Trophoblast cell (in vitro differentiated cells and primary cell): Measurements from ENCODE around the gene RNASE13.
"Not testable (repeated sequence)": the region's sequence is repeated elsewhere in the genome, so short reads cannot be mapped to it uniquely, and the experiment has no call there.

Experiments used
- DNase-seq, 2 donors: peaks; one replicate each; pipeline ENCODE4 v3.0.0-alpha.2; 2016
- H2AFZ ChIP-seq: 2 replicates; pipeline ENCODE4 v1.6.1; 2013; ENCODE audit warnings: low read length, moderate library complexity, mild to moderate bottlenecking; ENCODE audit not compliant: insufficient read depth, poor library complexity
- H2AK5ac ChIP-seq: 2 replicates; pipeline ENCODE4 v1.6.1; 2013; ENCODE audit warnings: mild to moderate bottlenecking, low read length
- H2BK120ac ChIP-seq: 2 replicates; pipeline ENCODE4 v1.6.1; 2013; ENCODE audit warnings: low read length, mild to moderate bottlenecking, moderate library complexity; ENCODE audit not compliant: insufficient read depth, poor library complexity
- H2BK12ac ChIP-seq: 2 replicates; pipeline ENCODE4 v1.6.1; 2013; ENCODE audit warnings: mild to moderate bottlenecking, low read length, moderate library complexity
- H2BK5ac ChIP-seq: 2 replicates; pipeline ENCODE4 v1.6.1; 2013; ENCODE audit warnings: low read length, low read depth, moderate library complexity, mild to moderate bottlenecking; ENCODE audit not compliant: poor library complexity
- H3K14ac ChIP-seq: 2 replicates; pipeline ENCODE4 v1.6.1; 2013; ENCODE audit warnings: mild to moderate bottlenecking, low read length
- H3K18ac ChIP-seq: 2 replicates; pipeline ENCODE4 v1.6.1; 2013; ENCODE audit warnings: mild to moderate bottlenecking, low read length
- H3K23ac ChIP-seq: 2 replicates; pipeline ENCODE4 v1.6.1; 2013; ENCODE audit warnings: low read length
- H3K27ac ChIP-seq: 2 replicates; pipeline ENCODE4 v1.5.1; 2013; ENCODE audit warnings: low read depth, mild to moderate bottlenecking, inconsistent platforms, low read length, moderate library complexity
- H3K27me3 ChIP-seq: 2 replicates; pipeline ENCODE4 v1.6.1; 2013; ENCODE audit warnings: inconsistent platforms, mild to moderate bottlenecking, low read length, moderate library complexity; ENCODE audit not compliant: insufficient read depth
- H3K36me3 ChIP-seq, 2 experiments: 1 replicate in 1 of 2; 2 replicates in 1 of 2; pipeline ENCODE4 v1.6.1; 2013; ENCODE audit warnings: low read length in 2 of 2, mild to moderate bottlenecking in 2 of 2, moderate library complexity in 1 of 2; ENCODE audit not compliant: insufficient read depth in 2 of 2, control insufficient read depth in 1 of 2
- H3K4ac ChIP-seq: 2 replicates; pipeline ENCODE4 v1.6.1; 2013; ENCODE audit warnings: low read depth, mild to moderate bottlenecking, low read length, moderate library complexity
- H3K4me1 ChIP-seq, 2 experiments: 1 replicate in 1 of 2; 2 replicates in 1 of 2; pipeline ENCODE4 v1.6.1; 2013; ENCODE audit warnings: low read length in 2 of 2, mild to moderate bottlenecking in 2 of 2, moderate library complexity in 1 of 2; ENCODE audit not compliant: insufficient read depth in 2 of 2, control insufficient read depth in 1 of 2
- H3K4me2 ChIP-seq: 2 replicates; pipeline ENCODE4 v1.6.1; 2013; ENCODE audit warnings: inconsistent platforms, mild to moderate bottlenecking, low read length, moderate library complexity
- H3K4me3 ChIP-seq: 2 replicates; pipeline ENCODE4 v1.5.1; 2013; ENCODE audit warnings: mild to moderate bottlenecking, low read depth, low read length, inconsistent platforms
- H3K79me1 ChIP-seq: one replicate; pipeline ENCODE4 v1.6.1; 2013; ENCODE audit warnings: low read length
- H3K79me2 ChIP-seq: 2 replicates; pipeline ENCODE4 v1.6.1; 2013; ENCODE audit warnings: low read length, mild to moderate bottlenecking; ENCODE audit not compliant: control insufficient read depth, insufficient read depth, poor library complexity
- H3K9ac ChIP-seq: 2 replicates; pipeline ENCODE4 v1.6.1; 2013; ENCODE audit warnings: mild to moderate bottlenecking, low read length
- H3K9me3 ChIP-seq: 2 replicates; pipeline ENCODE4 v1.6.1; 2013; ENCODE audit warnings: low read depth, mild to moderate bottlenecking, control low read depth, inconsistent platforms, low read length; ENCODE audit not compliant: insufficient read depth
- H4K12ac ChIP-seq: 2 replicates; pipeline ENCODE4 v1.6.1; 2013; ENCODE audit warnings: low read depth, mild to moderate bottlenecking, low read length, moderate library complexity
- H4K8ac ChIP-seq: 2 replicates; pipeline ENCODE4 v1.6.1; 2013; ENCODE audit warnings: low read depth, mild to moderate bottlenecking, low read length, moderate library complexity
- H4K91ac ChIP-seq: one replicate; pipeline ENCODE4 v1.6.1; 2013; ENCODE audit warnings: low read depth, mild to moderate bottlenecking, low read length, moderate library complexity
- WGBS: extraction: QIAGEN DNeasy Blood & Tissue Kit; methylation state at CpG from one replicate; pipeline ENCODE4 v1.1.7; 2013; ENCODE audit warnings: missing lambda C conversion rate; ENCODE audit not compliant: insufficient read length, insufficient coverage; ENCODE audit errors: extremely low coverage; 5-methylcytosine and 5-hydroxymethylcytosine counted together

The RNASE13 gene

GRCh38 chr14:20986811-20987210 lies 47.8 kb downstream of the RNASE13 start:
- Histone ChIP-seq H3K18ac (no peak overlapping the region), H3K27me3 (no peaks in the 10 kb centered on the region), H3K9ac (no peak overlapping the region), H3K36me3 (no peaks in the 10 kb centered on the region), H4K8ac (no peak overlapping the region), H3K79me1 (peaks cover 3% of the 10 kb centered on the region), H3K23ac (no peak overlapping the region), H2AFZ (no peak overlapping the region), H3K79me2 (peaks cover 1% of the 10 kb centered on the region), H2BK12ac (no peak overlapping the region), H2BK120ac (no peak overlapping the region), H4K12ac (no peak overlapping the region), H2AK5ac (no peak overlapping the region), H4K91ac (no peak overlapping the region), H3K4me1 (peaks cover 8 to 14% of the 10 kb centered on the region in 2 experiments), H3K14ac (no peak overlapping the region), H3K4ac (no peak overlapping the region), H3K9me3 (no peaks in the 10 kb centered on the region), H3K27ac (no peak overlapping the region), H3K4me2 (no peak overlapping the region), H3K4me3 (no peak overlapping the region), H2BK5ac (no peak overlapping the region)
- WGBS = no CpG with 5 or more reads among the region's 2 CpGs
- peak; percentile 49 to 85 for DNase-seq

GRCh38 chr14:20985650-20986049 lies 49.0 kb downstream of the RNASE13 start:
- H3K18ac ChIP-seq, H4K91ac ChIP-seq, H3K4me2 ChIP-seq, H2BK120ac ChIP-seq, H4K8ac ChIP-seq, H4K12ac ChIP-seq, DNase-seq, H3K27me3 ChIP-seq, H3K14ac ChIP-seq, H3K79me2 ChIP-seq, H3K9me3 ChIP-seq, H2AK5ac ChIP-seq, H3K23ac ChIP-seq, H2BK12ac ChIP-seq, H3K9ac ChIP-seq, H2BK5ac ChIP-seq, H3K4ac ChIP-seq, H3K79me1 ChIP-seq, H3K4me3 ChIP-seq, H3K27ac ChIP-seq, H3K36me3 ChIP-seq, H2AFZ ChIP-seq: not testable (repeated sequence)
- H3K4me1 ChIP-seq = peaks cover 8 to 14% of the 10 kb centered on the region in 2 experiments
- WGBS = no CpG with 5 or more reads among the region's 4 CpGs
